ENCODE measurements around the gene NPFF. TPM values are rescaled to one million over a fixed set of nuclear protein-coding genes. Genes with fewer than 3 reads are reported as not detected.

The NPFF gene
- total RNA-seq, 1 donor from 2014 or later, result not detected

DNA sequence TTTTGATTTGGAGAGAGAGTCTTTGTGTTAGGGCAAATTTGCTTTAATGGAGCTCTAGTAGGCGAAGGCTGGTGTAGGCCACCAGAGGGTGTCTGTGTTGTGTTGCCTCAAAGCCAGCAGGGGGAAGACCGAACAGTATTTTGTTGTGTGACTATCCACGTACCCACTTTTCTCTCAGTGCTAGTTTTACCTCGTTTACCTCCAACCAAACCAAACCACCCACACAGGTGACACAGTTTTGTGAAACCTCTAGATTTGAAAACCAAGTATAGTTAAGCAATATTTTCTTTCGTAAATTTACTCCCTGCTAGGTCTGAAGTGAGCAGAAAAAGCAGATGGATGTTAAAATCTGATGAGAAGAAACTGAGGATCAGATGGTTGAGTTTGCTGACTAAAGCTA lies 36.3 kb upstream of the NPFF start:
- TF ChIP-seq CTCF (IDR thresholded peaks at IDR 0.05; ENCODE audit: insufficient read depth, low read length, poor library complexity, severe bottlenecking), result peak; percentile 93
- peak; percentile 32 for DNase-seq (ENCODE audit: low read depth)
- no peaks in the 10 kb centered on the region for H3K27me3 ChIP-seq (ENCODE audit: control insufficient read depth, insufficient read depth, low read length)
- no peaks in the 10 kb centered on the region for H3K36me3 ChIP-seq (ENCODE audit: control insufficient read depth, insufficient read depth, low read length)
- H3K4me3 ChIP-seq (ENCODE audit: low read depth, low read length), result no peak overlapping the region

DNA sequence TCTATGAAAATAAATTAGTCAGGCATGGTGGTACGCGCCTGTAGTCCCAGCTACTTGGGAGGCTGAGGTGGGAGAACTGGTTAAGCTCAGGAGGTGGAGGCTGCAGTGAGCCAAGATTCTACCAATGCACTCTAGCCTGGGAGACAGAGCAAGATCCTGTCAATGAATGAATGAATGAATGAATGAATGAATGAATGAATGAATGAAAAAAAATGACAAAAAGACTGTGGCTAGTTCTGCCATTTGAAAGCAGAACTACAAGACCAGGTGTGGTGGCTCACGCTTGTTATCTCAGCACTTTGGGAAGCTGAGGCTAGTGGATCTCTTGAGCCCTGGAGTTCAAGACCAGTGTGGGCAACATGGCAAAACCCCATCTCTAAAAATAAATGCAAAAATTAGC lies 32.2 kb upstream of the NPFF start:
- no peak for TF ChIP-seq CTCF (IDR thresholded peaks at IDR 0.05; ENCODE audit: insufficient read depth, low read length, poor library complexity, severe bottlenecking)
- H3K4me3 ChIP-seq (ENCODE audit: low read depth, low read length), result no peak overlapping the region
- no peaks in the 10 kb centered on the region for H3K36me3 ChIP-seq (ENCODE audit: control insufficient read depth, insufficient read depth, low read length)
- H3K27me3 ChIP-seq (ENCODE audit: control insufficient read depth, insufficient read depth, low read length), result no peaks in the 10 kb centered on the region
- DNase-seq (ENCODE audit: low read depth), result no peak

DNA sequence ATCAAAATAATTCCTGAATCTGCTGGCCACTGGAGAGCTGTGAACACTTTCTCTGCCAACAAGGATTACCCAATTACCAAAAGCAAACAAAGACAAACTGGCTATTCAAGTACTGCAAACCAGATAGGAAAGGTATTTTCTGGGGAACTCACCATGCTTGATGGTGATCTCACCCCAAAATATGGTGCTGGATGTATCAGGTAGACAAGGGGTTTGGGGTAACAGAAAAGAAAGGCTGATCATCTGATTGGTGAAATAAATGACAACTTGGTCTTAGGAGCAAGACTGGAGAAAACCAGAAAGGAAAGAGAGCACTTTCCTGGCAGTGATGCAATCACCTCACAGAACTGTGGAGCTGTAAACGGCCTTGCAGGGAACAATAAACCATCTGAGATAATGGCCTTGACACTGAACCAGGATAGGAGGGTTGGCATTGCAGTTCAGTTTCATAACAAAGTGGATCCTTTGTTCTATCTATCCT lies 31.0 kb upstream of the NPFF start:
- TF ChIP-seq CTCF (IDR thresholded peaks at IDR 0.05; ENCODE audit: insufficient read depth, low read length, poor library complexity, severe bottlenecking), result no peak
- Histone ChIP-seq H3K36me3 (ENCODE audit: control insufficient read depth, insufficient read depth, low read length) (no peaks in the 10 kb centered on the region), H3K27me3 (ENCODE audit: control insufficient read depth, insufficient read depth, low read length) (no peaks in the 10 kb centered on the region), H3K4me3 (ENCODE audit: low read depth, low read length) (no peak overlapping the region)
- no peak for DNase-seq (ENCODE audit: low read depth)

GRCh38 chr12:53536962-53537361 lies 29.7 kb upstream of the NPFF start:
- Histone ChIP-seq H3K27me3 (ENCODE audit: control insufficient read depth, insufficient read depth, low read length) (no peaks in the 10 kb centered on the region), H3K4me3 (ENCODE audit: low read depth, low read length) (no peak overlapping the region), H3K36me3 (ENCODE audit: control insufficient read depth, insufficient read depth, low read length) (peaks cover 3% of the 10 kb centered on the region)
- no peak for TF ChIP-seq CTCF (IDR thresholded peaks at IDR 0.05; ENCODE audit: insufficient read depth, low read length, poor library complexity, severe bottlenecking)
- no peak for DNase-seq (ENCODE audit: low read depth)

- H3K4me3 ChIP-seq (ENCODE audit: low read depth, low read length), result no peak overlapping the region
- TF ChIP-seq CTCF (IDR thresholded peaks at IDR 0.05; ENCODE audit: insufficient read depth, low read length, poor library complexity, severe bottlenecking), result no peak
- H3K36me3 ChIP-seq (ENCODE audit: control insufficient read depth, insufficient read depth, low read length), result peaks cover 3% of the 10 kb centered on the region
- DNase-seq (ENCODE audit: low read depth), result no peak
- no peaks in the 10 kb centered on the region for H3K27me3 ChIP-seq (ENCODE audit: control insufficient read depth, insufficient read depth, low read length)
Observed at GRCh38 chr12:53533471-53533870, 26.2 kb upstream of the NPFF start.

All from kidney epithelial cell (primary cell).